ENCODE data around the gene TMCC1.

DNA sequence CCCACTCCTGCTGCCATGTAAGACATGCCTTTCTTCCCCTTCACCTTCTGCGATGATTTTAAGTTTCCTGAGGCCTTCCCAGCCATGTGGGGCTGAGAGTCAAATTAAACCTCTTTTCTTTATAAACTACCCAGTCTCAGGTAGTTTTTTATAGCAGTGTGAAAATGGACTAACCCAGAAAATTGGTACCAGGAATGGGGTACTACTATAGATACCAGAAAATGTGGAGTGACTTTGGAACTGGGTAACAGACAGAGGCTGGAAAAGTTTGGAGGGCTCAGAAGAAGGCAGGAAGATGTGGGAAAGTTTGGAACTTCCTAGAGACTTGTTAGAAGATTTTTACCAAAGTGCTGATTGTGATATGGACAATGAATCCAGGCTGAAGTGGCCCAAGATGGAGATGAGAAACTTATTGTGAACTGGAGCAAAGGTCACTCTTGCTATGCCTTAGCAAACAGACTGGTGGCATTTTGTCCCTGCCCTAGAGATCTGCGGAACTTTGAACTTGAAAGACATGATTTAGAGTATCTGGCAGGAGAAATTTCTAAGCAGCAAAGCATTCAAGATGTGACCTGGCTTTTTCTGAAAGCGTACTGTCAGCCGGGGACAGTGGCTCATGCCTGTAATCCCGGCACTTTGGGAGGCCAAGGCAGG is 52.7 kb downstream of the TMCC1 start:
- no peak for TF ChIP-seq ATF7 (IDR thresholded peaks at IDR 0.05; ENCODE audit: low read depth)
- no peak for TF ChIP-seq NBN (IDR thresholded peaks at IDR 0.05)
- TF ChIP-seq TAF1 (IDR thresholded peaks at IDR 0.05; ENCODE audit: borderline replicate concordance, low read depth, low read length), result no peak
- no peak for TF ChIP-seq BHLHE40 (IDR thresholded peaks at IDR 0.05; ENCODE audit: borderline replicate concordance in 1 of 2, low read depth in 2 of 2, low read length in 1 of 2)
- no peak for TF ChIP-seq ZZZ3 (IDR thresholded peaks at IDR 0.05; ENCODE audit: control insufficient read depth, insufficient read length, low read depth)
- TF ChIP-seq HDAC6 (IDR thresholded peaks at IDR 0.05; ENCODE audit: unreplicated experiment), result no peak
- TF ChIP-seq, protein P1, sequence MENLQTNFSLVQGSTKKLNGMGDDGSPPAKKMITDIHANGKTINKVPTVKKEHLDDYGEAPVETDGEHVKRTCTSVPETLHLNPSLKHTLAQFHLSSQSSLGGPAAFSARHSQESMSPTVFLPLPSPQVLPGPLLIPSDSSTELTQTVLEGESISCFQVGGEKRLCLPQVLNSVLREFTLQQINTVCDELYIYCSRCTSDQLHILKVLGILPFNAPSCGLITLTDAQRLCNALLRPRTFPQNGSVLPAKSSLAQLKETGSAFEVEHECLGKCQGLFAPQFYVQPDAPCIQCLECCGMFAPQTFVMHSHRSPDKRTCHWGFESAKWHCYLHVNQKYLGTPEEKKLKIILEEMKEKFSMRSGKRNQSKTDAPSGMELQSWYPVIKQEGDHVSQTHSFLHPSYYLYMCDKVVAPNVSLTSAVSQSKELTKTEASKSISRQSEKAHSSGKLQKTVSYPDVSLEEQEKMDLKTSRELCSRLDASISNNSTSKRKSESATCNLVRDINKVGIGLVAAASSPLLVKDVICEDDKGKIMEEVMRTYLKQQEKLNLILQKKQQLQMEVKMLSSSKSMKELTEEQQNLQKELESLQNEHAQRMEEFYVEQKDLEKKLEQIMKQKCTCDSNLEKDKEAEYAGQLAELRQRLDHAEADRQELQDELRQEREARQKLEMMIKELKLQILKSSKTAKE (IDR thresholded peaks at IDR 0.05; ENCODE audit: low read depth, poor library complexity, severe bottlenecking), result no peak
- TF ChIP-seq, protein P2, sequence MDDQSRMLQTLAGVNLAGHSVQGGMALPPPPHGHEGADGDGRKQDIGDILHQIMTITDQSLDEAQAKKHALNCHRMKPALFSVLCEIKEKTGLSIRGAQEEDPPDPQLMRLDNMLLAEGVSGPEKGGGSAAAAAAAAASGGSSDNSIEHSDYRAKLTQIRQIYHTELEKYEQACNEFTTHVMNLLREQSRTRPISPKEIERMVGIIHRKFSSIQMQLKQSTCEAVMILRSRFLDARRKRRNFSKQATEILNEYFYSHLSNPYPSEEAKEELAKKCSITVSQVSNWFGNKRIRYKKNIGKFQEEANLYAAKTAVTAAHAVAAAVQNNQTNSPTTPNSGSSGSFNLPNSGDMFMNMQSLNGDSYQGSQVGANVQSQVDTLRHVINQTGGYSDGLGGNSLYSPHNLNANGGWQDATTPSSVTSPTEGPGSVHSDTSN (IDR thresholded peaks at IDR 0.05; ENCODE audit: insufficient replicate concordance, low read depth, low read length), result no peak
- TF ChIP-seq, protein P3, sequence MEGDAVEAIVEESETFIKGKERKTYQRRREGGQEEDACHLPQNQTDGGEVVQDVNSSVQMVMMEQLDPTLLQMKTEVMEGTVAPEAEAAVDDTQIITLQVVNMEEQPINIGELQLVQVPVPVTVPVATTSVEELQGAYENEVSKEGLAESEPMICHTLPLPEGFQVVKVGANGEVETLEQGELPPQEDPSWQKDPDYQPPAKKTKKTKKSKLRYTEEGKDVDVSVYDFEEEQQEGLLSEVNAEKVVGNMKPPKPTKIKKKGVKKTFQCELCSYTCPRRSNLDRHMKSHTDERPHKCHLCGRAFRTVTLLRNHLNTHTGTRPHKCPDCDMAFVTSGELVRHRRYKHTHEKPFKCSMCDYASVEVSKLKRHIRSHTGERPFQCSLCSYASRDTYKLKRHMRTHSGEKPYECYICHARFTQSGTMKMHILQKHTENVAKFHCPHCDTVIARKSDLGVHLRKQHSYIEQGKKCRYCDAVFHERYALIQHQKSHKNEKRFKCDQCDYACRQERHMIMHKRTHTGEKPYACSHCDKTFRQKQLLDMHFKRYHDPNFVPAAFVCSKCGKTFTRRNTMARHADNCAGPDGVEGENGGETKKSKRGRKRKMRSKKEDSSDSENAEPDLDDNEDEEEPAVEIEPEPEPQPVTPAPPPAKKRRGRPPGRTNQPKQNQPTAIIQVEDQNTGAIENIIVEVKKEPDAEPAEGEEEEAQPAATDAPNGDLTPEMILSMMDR (IDR thresholded peaks at IDR 0.05 in 2 of 3, conservative IDR thresholded peaks at IDR 0.05 in 1 of 3; ENCODE audit: control insufficient read depth in 2 of 3, extremely low read depth in 1 of 3, insufficient read depth in 1 of 3, low read depth in 3 of 3, low read length in 3 of 3), result no peak

All from GM12878 (cell line).